NOMO-1 (cell line): ENCODE results near the gene ARHGEF16.

Experiments
- DNase-seq, 2 experiments: peaks; one replicate each; lab custom pipeline; 2025; ENCODE audit not compliant: unreplicated experiment in 2 of 2; lab: John Stamatoyannopoulos, UW

The ARHGEF16 gene

DNA sequence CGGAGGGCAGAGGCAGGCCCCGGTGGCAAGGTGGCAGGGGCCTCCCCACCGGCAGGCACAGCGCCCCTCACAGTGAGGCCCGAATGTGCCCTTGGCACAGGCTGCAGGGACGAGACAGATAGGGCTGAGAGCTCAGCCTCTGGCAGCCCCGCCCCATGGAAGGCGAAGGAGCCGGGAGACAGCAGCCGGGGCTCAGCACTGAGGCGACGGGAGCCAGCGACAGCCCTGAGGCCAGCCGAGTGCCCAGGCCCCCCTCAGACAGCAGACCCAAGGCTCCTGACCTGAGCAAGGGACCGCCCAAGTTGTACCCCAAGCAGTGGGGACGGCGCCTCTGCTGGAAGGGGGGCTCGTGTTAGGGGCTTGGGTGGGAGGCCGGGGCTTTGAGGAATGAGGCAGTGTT lies 43.1 kb downstream of the ARHGEF16 start:
- no peak for DNase-seq

DNA sequence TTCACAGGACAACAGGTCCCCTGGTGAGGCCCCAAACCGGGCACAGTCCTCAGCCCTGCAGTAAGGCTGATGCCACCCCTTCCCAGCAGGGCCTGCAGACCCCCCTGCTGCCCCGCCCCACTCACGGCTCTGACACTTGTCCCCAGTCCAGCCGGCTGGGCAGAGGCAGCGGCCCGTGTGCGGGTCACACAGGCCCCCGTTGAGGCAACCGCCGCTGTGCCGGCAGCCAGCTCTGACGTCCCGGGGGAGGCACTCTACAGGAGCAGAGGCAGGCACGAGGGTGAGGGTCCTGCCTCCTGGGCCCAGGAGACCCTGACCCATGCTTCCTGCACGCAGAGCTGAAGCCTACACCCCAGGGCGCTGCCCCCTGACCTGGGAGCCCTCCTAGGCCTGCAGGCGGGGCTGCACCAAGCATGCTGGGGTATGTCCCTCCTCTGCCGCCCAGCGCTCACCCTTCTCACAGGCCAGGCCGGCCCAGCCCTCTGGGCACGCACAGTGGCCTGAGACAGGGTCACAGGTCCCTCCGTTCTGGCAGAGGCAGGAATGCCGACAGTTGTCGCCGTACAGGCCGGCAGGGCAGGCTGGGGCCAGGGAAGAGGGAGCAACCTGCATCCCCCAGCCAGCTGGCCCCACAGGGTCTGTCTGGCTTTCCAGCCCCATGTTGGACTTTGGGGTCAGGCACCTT lies 43.9 kb downstream of the ARHGEF16 start:
- DNase-seq = no peak

- DNase-seq = no peak
These were observed 44.5 kb downstream of the ARHGEF16 start for GRCh38 chr1:3498986-3499385.

- DNase-seq = no peak
These were observed 45.1 kb downstream of the ARHGEF16 start for GRCh38 chr1:3499611-3500010.

GRCh38 chr1:3500265-3500835 lies 45.9 kb downstream of the ARHGEF16 start:
- DNase-seq = no peak

GRCh38 chr1:3501437-3501836 lies 47.0 kb downstream of the ARHGEF16 start:
- DNase-seq = no peak

DNA sequence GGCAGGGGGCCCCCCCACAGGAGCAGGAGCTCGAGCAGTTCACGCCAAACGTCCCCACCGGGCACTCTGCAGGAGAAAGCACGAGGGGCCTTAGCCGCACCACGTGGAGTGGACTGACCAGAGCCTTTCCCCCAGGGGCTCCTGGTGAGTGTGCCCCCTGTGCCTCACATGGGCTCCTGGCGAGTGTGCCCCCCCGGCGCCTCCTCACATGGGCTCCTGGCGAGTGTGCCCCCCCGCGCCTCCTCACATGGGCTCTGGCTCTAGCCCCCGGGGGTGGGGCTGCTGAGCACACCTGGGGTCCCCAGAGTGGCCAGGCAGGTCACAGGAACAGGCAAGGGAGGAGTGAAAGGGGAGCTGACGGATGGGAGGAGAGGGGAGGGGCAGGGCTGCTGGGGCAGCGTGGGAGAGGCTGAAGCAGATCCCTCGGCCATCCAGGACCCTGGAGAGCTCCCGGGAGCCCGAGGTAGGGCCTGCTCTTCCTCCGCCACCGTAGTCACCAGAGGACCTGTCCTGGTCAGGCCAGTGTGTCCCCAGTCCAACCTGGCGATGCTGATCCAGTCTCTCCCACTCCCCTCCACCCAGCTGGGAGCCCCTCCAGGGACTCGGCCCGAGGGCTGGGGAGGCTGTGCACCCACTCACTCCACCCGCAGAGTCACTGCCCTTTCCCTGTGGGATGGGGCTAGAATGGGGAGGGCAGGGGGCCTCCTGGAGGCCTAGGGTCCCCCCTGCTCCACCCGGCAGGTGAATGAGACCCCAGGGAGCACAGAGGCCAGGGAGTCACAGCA lies 47.6 kb downstream of the ARHGEF16 start:
- DNase-seq = no peak

- DNase-seq = no peak
These were observed 48.4 kb downstream of the ARHGEF16 start for GRCh38 chr1:3502641-3503524.

GRCh38 chr1:3503525-3503886 lies 49.0 kb downstream of the ARHGEF16 start:
- DNase-seq = no peak

DNA sequence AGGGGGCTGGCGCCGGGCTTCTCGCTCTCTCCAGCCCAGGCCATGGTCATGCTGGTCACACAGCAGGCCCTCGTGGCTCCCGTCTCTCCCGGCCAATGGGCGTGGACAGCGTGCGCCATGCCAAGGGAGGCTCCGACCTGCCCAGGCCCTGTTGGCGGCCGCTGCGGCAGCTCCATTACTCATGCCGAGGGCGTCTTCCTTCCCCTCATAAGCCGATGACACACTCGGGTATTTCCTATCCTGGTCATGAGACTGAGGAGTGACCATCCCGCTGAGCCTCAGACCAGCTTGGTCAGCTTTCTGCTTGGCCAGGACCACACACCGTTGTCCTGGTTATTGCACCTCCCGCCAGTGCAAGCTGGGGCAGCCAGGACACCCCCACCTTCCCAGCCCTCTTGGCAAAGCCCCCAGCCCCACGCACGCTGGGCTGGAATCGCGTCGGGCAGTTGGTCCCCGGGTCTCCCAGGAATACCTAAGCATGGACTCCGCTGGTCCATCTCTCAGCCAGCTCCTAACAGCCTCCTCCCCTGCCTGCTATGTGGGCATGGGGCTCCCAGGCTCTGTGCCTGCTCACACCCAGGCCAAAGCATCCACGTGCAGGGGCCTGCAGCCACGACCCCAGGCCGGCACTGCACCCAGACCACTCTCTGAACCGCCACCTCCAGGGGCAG lies 49.8 kb downstream of the ARHGEF16 start:
- DNase-seq = no peak

- no peak for DNase-seq
These were observed 50.3 kb downstream of the ARHGEF16 start for GRCh38 chr1:3504822-3505153.

DNA sequence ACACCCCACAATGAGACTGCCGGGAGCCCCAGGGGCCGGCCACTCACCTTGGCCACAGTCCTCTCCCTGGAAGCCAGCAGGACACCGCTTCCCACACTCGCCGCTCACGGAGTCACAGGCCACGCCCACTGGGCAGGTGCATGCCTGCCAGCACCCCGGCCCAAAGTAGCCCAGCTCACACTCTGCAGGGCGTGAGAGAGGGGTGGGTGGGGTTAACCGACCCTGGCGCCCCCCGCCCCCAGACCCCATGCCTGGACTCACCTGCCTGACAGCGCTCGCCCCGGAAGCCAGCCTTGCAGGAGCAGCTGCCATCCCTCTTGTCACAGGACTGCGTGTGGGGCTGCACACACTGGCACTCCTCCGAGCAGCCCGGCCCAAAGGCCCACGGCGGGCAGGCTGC lies 50.7 kb downstream of the ARHGEF16 start:
- DNase-seq = no peak

- no peak for DNase-seq
These were observed 51.6 kb downstream of the ARHGEF16 start for GRCh38 chr1:3506041-3506440.

GRCh38 chr1:3506943-3507342 lies 52.5 kb downstream of the ARHGEF16 start:
- DNase-seq = no peak

DNA sequence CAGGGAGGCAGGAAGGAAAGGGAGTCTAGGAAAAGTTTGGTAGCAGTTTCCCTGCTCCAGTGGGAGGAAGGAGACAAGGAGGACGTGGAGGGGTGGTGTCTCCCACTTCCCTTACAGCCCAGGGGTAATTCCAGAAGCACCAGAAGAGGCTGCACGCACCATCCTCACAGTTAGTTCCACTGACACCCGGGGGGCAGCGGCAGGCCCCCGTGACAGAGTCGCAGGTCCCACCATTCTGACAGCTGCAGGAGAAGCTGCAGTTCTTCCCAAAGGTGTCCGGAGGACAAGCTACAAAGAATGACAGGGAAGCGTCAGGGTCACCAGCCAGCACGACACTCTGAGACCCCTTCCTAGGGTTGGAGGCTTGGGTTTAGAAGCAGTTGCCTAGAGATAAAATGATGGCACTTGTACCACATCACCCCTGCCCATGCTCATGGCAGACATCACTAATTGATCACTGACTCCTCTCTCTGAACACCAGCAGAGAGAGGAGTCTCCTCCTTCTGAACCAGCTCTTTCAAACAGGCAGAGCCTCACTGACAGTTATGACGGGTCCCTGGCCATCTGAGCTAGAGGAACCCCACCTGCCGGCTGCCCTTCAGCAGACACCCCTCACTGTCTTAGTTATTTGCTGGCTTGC lies 53.3 kb downstream of the ARHGEF16 start:
- DNase-seq = no peak

DNA sequence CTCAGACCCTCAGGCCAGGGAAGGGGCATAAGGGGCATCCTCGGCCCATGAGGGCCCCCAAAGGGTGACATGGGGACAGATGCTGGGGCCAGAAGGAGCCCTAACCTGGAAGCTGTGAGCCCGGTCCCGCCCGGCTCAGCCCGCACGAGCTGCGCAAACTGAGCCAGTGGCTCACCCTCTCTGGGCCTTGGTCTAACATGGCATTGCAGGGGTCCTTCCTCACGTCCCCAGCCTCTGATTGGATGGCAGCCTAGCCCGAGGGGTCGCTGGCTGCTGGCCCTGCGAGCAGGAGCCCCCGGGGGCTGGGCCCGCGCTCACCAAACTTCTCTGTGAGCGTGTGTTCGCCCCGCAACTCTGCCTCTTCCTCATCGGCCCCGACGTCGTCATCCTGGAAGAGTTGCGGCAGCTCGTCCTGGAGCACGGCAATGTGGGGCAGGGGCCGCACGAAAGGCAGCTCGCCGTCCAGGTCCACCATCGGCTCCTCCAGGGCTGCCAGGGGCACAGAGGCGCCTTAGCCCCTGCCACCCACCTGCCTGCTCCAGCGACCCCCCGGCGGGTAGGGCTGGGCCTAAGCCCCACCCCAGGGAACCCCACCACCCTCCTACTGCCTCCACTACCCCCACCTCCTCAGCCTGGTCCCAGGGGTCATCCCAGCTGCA lies 54.4 kb downstream of the ARHGEF16 start:
- DNase-seq = no peak

DNA sequence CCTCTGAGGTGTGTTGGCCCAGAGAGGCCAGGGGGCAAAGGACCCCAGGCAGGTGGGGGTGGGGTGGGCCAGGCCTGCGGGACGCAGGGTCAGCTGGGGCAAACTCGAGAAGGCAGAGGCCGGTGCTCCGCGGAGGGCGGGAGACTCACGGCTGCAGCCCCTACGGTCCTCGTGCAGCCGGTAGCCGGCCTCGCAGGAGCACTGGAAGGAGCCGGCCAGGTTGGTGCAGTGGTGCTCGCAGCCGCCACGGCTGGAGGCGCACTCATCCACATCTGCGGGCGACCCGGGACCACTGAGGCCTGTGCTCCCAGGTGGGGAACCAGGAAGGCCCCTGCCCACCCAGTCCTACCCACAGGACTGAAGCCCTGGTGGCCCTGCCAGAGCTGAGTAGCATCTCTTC lies 55.3 kb downstream of the ARHGEF16 start:
- DNase-seq = no peak

DNA sequence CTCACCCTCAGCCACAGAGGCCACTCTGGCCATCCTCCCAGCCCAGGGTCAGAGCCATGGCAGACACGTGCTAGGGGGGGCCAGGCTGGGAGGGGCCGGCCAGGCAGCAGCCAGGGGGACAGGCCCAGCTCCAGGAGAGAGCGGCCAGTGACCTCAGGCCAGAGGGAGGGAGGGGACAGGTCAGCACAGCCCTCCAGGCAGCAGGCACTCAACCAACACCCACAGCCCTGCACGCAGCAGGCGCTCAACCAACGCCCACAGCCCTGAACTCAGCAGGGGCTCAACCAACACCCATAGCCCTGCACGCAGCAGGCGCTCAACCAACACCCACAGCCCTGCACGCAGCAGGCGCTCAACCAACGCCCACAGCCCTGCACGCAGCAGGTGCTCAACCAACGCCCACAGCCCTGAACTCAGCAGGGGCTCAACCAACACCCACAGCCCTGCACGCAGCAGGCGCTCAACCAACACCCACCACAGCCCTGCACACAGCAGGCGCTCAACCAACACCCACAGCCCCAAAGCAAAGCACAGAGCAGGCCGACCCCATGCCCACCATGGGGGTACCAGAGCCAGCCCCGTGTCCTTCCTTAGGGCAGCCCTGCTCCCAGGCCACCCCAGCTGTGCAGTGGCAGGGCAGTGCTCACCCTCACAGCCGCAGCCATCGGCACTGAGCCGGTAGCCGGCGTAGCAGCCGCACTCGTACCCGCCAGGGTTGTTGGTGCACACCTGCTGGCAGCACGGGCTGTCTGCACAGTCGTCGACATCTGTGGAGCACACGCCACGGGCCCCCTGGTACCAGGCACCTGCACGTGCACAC lies 55.9 kb downstream of the ARHGEF16 start:
- DNase-seq = no peak

GRCh38 chr1:3510956-3511250 lies 56.4 kb downstream of the ARHGEF16 start:
- no peak for DNase-seq
